SK-N-SH (cell line): Measurements from ENCODE around the gene AFMID. TPM values are rescaled to one million over a fixed set of nuclear protein-coding genes. Genes with fewer than 3 reads are reported as not detected.

ENCODE experiments used
- CTCF ChIA-PET: fragments of 300-600, 350-600 bp; formaldehyde crosslinking; extraction: SDS; loops from one replicate; lab custom pipeline; 2021; lab: Yijun Ruan, JAX
- POLR2A ChIA-PET: fragments of 350-600 bp; sonication (Branson Sonifier 250); formaldehyde crosslinking; extraction: SDS; loops from one replicate; lab custom pipeline; 2020; ENCODE audit warnings: antibody characterized with exemption, inconsistent platforms; lab: Yijun Ruan, JAX
- DNase-seq: peaks from one replicate; pipeline ENCODE4 v3.0.0; 2012
- H2AFZ ChIP-seq: fragments of 200-600 bp; sonication (generic); 2 replicates; pipeline ENCODE4 v1.8.1; 2016; ENCODE audit warnings: antibody characterized with exemption, mild to moderate bottlenecking, low read depth
- H3F3A ChIP-seq: fragments of 200-600 bp; sonication (generic); replicated peaks from 2 replicates; pipeline ENCODE3; 2016; ENCODE audit warnings: antibody characterized with exemption, mild to moderate bottlenecking; ENCODE audit not compliant: insufficient read depth
- H3K27ac ChIP-seq, 2 experiments: fragments of 200-500 bp in 1 of 2; fragments of 200-600 bp in 1 of 2; sonication (Bioruptor generic) in 1 of 2; sonication (generic), shearing (Covaris generic) in 1 of 2; 2 replicates each; pipeline versions ENCODE4 v1.5.1 to v1.6.1; 2014 to 2016; ENCODE audit warnings: low read depth in 2 of 2, inconsistent platforms in 1 of 2, low read length in 1 of 2, mild to moderate bottlenecking in 1 of 2, mixed read lengths in 1 of 2
- H3K27me3 ChIP-seq: fragments of 200-600 bp; sonication (generic), shearing (Covaris generic); 2 replicates; pipeline ENCODE4 v1.6.1; 2016; ENCODE audit warnings: mixed run types; ENCODE audit not compliant: insufficient read depth
- H3K36me3 ChIP-seq, 2 experiments: fragments of 200-500 bp in 1 of 2; fragments of 200-600 bp in 1 of 2; sonication (Bioruptor generic) in 1 of 2; sonication (generic) in 1 of 2; replicated peaks in 1 of 2; 2 replicates each; pipeline versions ENCODE3 to v1.5.1; 2014 to 2016; ENCODE audit warnings: low read length in 1 of 2, mild to moderate bottlenecking in 1 of 2; ENCODE audit not compliant: insufficient read depth in 2 of 2, control insufficient read depth in 1 of 2
- H3K4me1 ChIP-seq, 2 experiments: fragments of 200-500 bp in 1 of 2; fragments of 200-600 bp in 1 of 2; sonication (Bioruptor generic) in 1 of 2; sonication (generic), shearing (Covaris generic) in 1 of 2; 2 replicates each; pipeline versions ENCODE4 v1.5.1 to v1.6.1; 2014 to 2016; ENCODE audit warnings: low read depth in 1 of 2, low read length in 1 of 2, mixed run types in 1 of 2; ENCODE audit not compliant: insufficient read depth in 2 of 2, control insufficient read depth in 1 of 2
- H3K4me2 ChIP-seq: fragments of 200-600 bp; sonication (generic), shearing (Covaris generic); 2 replicates; pipeline ENCODE4 v1.6.1; 2017; ENCODE audit warnings: mixed run types
- H3K4me3 ChIP-seq, 2 experiments: fragments of 200-500 bp in 1 of 2; fragments of 200-600 bp in 1 of 2; sonication (Bioruptor generic) in 1 of 2; sonication (generic), shearing (Covaris generic) in 1 of 2; 2 replicates each; pipeline versions ENCODE4 v1.5.1 to v1.8.1; 2014 to 2016; ENCODE audit warnings: low read depth in 2 of 2, inconsistent platforms in 1 of 2, low read length in 1 of 2, mild to moderate bottlenecking in 1 of 2, mixed read lengths in 1 of 2, moderate library complexity in 1 of 2
- H3K79me2 ChIP-seq: fragments of 200-600 bp; sonication (generic); 2 replicates; pipeline ENCODE4 v1.8.1; 2017; ENCODE audit warnings: mild to moderate bottlenecking; ENCODE audit not compliant: insufficient read depth
- H3K9ac ChIP-seq: fragments of 200-600 bp; sonication (generic); 2 replicates; pipeline ENCODE4 v1.6.1; 2017; ENCODE audit warnings: mixed run types
- H3K9me2 ChIP-seq: fragments of 200-600 bp; sonication (generic); 2 replicates; pipeline ENCODE4 v1.6.1; 2017; ENCODE audit warnings: mixed run types
- H3K9me3 ChIP-seq: fragments of 200-600 bp; sonication (generic); 2 replicates; pipeline ENCODE4 v1.6.1; 2017; ENCODE audit warnings: mixed run types, mild to moderate bottlenecking, moderate library complexity
- H4K20me1 ChIP-seq: fragments of 200-600 bp; sonication (generic); 2 replicates; pipeline ENCODE4 v1.6.1; 2017; ENCODE audit warnings: mild to moderate bottlenecking, mixed run types; ENCODE audit not compliant: insufficient read depth
- CTCF ChIP-seq: fragments of 200-600 bp; sonication (generic); IDR thresholded peaks from 2 replicates; pipeline ENCODE4 v1.6.1; 2017; ENCODE audit warnings: antibody characterized with exemption, mild to moderate bottlenecking, moderate library complexity
- FOSL2 ChIP-seq: IDR thresholded peaks from 2 replicates; pipeline ENCODE4 v1.4.0; 2012; ENCODE audit warnings: low read depth, mild to moderate bottlenecking, moderate library complexity, borderline replicate concordance
- FOXJ3 ChIP-seq: sonication (generic); formaldehyde crosslinking; IDR thresholded peaks from 2 replicates; pipeline ENCODE4 v1.5.1; 2020; ENCODE audit warnings: mild to moderate bottlenecking, missing genetic modification reagents
- FOXM1 ChIP-seq: IDR thresholded peaks from 2 replicates; pipeline ENCODE4 v1.4.0; 2012; ENCODE audit warnings: low read depth, mild to moderate bottlenecking
- GATA2 ChIP-seq: sonication (generic); formaldehyde crosslinking; IDR thresholded peaks from 2 replicates; pipeline ENCODE4 v1.5.0; 2020; ENCODE audit warnings: mild to moderate bottlenecking, missing genetic modification reagents
- JUND ChIP-seq: IDR thresholded peaks from 2 replicates; pipeline ENCODE4 v1.4.0; 2012
- MEF2A ChIP-seq: IDR thresholded peaks from 2 replicates; pipeline ENCODE4 v1.4.0; 2012; ENCODE audit warnings: low read depth, borderline replicate concordance
- MXI1 ChIP-seq: IDR thresholded peaks from 2 replicates; pipeline ENCODE4 v1.6.1; 2012; ENCODE audit warnings: mild to moderate bottlenecking, low read depth, low read length, improper control_type of control experiment
- POLR2AphosphoS5 ChIP-seq: IDR thresholded peaks from 2 replicates; pipeline ENCODE4 v1.6.1; 2012; ENCODE audit warnings: low read depth, low read length
- RCOR1 ChIP-seq: fragments of 150-350 bp; IDR thresholded peaks from 2 replicates; pipeline ENCODE4 v1.6.1; 2017; ENCODE audit warnings: antibody characterized with exemption, low read length
- RXRA ChIP-seq: IDR thresholded peaks from 2 replicates; pipeline ENCODE4 v1.4.0; 2012; ENCODE audit warnings: low read depth, mild to moderate bottlenecking, borderline replicate concordance
- SMC3 ChIP-seq: IDR thresholded peaks from 2 replicates; pipeline ENCODE4 v1.6.1; 2012; ENCODE audit warnings: low read depth, low read length, improper control_type of control experiment
- TAF1 ChIP-seq: IDR thresholded peaks from 2 replicates; pipeline ENCODE4 v1.6.1; 2012; ENCODE audit warnings: low read depth, mild to moderate bottlenecking, low read length, moderate library complexity, borderline replicate concordance
- TCF12 ChIP-seq: IDR thresholded peaks from 2 replicates; pipeline ENCODE4 v1.4.0; 2012
- USF1 ChIP-seq: IDR thresholded peaks from 2 replicates; pipeline ENCODE4 v1.4.0; 2012; ENCODE audit warnings: low read depth, borderline replicate concordance
- ZBTB33 ChIP-seq: IDR thresholded peaks from 2 replicates; pipeline ENCODE4 v1.4.0; 2012; ENCODE audit warnings: low read depth, borderline replicate concordance
- WGBS: methylation state at CpG from one replicate; pipeline ENCODE4 v1.1.6; 2017; ENCODE audit warnings: low lambda C conversion rate; 5-methylcytosine and 5-hydroxymethylcytosine counted together
- polyA plus RNA-seq, 3 experiments: library from polyadenylated mRNA; depleted of rRNA; stranded (reverse); fragments of >200 nt; gene quantifications; 2 replicates each; pipeline ENCODE4 v1.2.3, GENCODE V29; 2012

AFMID gene
- polyA plus RNA-seq, 1 of the 3 experiments (the other 2 are of a cell fraction), result 44.4 TPM

GRCh38 chr17:78208486-78208885 is 21.3 kb downstream of the AFMID start:
- no peaks in the 10 kb centered on the region for H3K36me3 ChIP-seq
- H2AFZ ChIP-seq, result no peak overlapping the region
- 87% methylated on average over 3 of the region's 3 CpGs for whole genome bisulfite sequencing
- H3K4me2 ChIP-seq, result no peak overlapping the region
- H3F3A ChIP-seq, result no peaks in the 10 kb centered on the region
- H3K9me2 ChIP-seq, result no peaks in the 10 kb centered on the region
- H3K27me3 ChIP-seq, result no peaks in the 10 kb centered on the region
- no peak overlapping the region for H3K9ac ChIP-seq
- H3K27ac ChIP-seq, result no peak overlapping the region
- H3K9me3 ChIP-seq, result no peaks in the 10 kb centered on the region
- no peaks in the 10 kb centered on the region for H3K79me2 ChIP-seq
- no peak overlapping the region for H3K4me3 ChIP-seq
- no peak for DNase-seq
- no peak for TF ChIP-seq FOXJ3 (CRISPR knock-in tag)
- no peak for TF ChIP-seq USF1
- TF ChIP-seq TCF12, result no peak
- TF ChIP-seq GATA2 (CRISPR knock-in tag), result no peak
- TF ChIP-seq FOXM1, result no peak
- no peaks in the 10 kb centered on the region for H4K20me1 ChIP-seq
- ChIA-PET POLR2A (no interaction called here), CTCF (interaction anchor here (1.1 to 4.4 kb wide), 2 partner anchors 42 to 96 kb away, joined by 3 to 18 read pairs; no protein-coding TSS in a partner anchor)
- peaks cover 0 to 2% of the 10 kb centered on the region in 2 experiments; a peak in 1 of 4 replicates for H3K4me1 ChIP-seq

GRCh38 chr17:78210111-78210510 is 22.9 kb downstream of the AFMID start:
- peaks cover 11% of the 10 kb centered on the region for H3K79me2 ChIP-seq
- H3K9ac ChIP-seq, result no peak overlapping the region
- H3F3A ChIP-seq, result no peaks in the 10 kb centered on the region
- CTCF ChIA-PET, result interaction anchor here (4.4 kb wide), 1 partner anchor 40 kb away, joined by 18 read pairs; no protein-coding TSS in a partner anchor
- peaks cover under 1 to 10% of the 10 kb centered on the region in 2 experiments; a peak in 2 of 4 replicates for H3K4me1 ChIP-seq
- H3K36me3 ChIP-seq, result no peaks in the 10 kb centered on the region
- H3K4me3 ChIP-seq, result no peak overlapping the region
- no peaks in the 10 kb centered on the region for H3K9me3 ChIP-seq
- TF ChIP-seq MXI1, result no peak
- no peak for TF ChIP-seq TAF1
- TF ChIP-seq TCF12, result no peak
- TF ChIP-seq, all 33 proteins: peak for 0
- no peaks in the 10 kb centered on the region for H3K27me3 ChIP-seq
- H2AFZ ChIP-seq, result no peak overlapping the region
- no peak overlapping the region for H3K27ac ChIP-seq
- WGBS, result 76% methylated on average over 10 of the region's 10 CpGs
- no peak for DNase-seq
- H4K20me1 ChIP-seq, result no peaks in the 10 kb centered on the region
- H3K9me2 ChIP-seq, result no peaks in the 10 kb centered on the region
- POLR2A ChIA-PET, result interaction anchor here (0.7 kb wide), 1 partner anchor 33 kb away, joined by 3 read pairs; no protein-coding TSS in a partner anchor
- H3K4me2 ChIP-seq, result no peak overlapping the region

- no peak for DNase-seq
- Histone ChIP-seq H2AFZ (no peak overlapping the region), H3K79me2 (peaks cover 20% of the 10 kb centered on the region), H3K27ac (no peak overlapping the region), H3K9me2 (no peaks in the 10 kb centered on the region), H3K4me1 (peaks cover 7 to 10% of the 10 kb centered on the region in 2 experiments; a peak in 2 of 4 replicates), H3K9ac (no peak overlapping the region), H3K27me3 (no peaks in the 10 kb centered on the region), H3K9me3 (no peaks in the 10 kb centered on the region), H3K4me2 (no peak overlapping the region), H3K4me3 (no peak overlapping the region), H4K20me1 (no peaks in the 10 kb centered on the region), H3F3A (no peaks in the 10 kb centered on the region), H3K36me3 (peaks cover 0 to 6% of the 10 kb centered on the region in 2 experiments)
- WGBS, result 73% methylated on average over 11 of the region's 11 CpGs
- ChIA-PET CTCF (interaction anchor here (4.4 kb wide), 1 partner anchor 40 kb away, joined by 18 read pairs; no protein-coding TSS in a partner anchor), POLR2A (interaction anchor here (0.7 kb wide), 1 partner anchor 34 kb away, joined by 3 read pairs; no protein-coding TSS in a partner anchor)
- TF ChIP-seq TAF1 (no peak), FOXM1 (no peak), GATA2 (CRISPR knock-in tag) (no peak), JUND (no peak), CTCF (no peak), MEF2A (no peak), FOSL2 (no peak), RCOR1 (no peak), USF1 (no peak), SMC3 (no peak), POLR2AphosphoS5 (no peak), RXRA (no peak), ZBTB33 (no peak)
These were observed 23.9 kb downstream of the AFMID start for GRCh38 chr17:78211032-78211431.
